NCI-H1092 (cell line): ENCODE results near the gene ZNF117.
"Not testable (repeated sequence)": the region's sequence is repeated elsewhere in the genome, so short reads cannot be mapped to it uniquely, and the experiment has no call there.

Experiments used
- DNase-seq: peaks from one replicate; lab custom pipeline; 2025; lab: John Stamatoyannopoulos, UW

ZNF117 gene

DNA sequence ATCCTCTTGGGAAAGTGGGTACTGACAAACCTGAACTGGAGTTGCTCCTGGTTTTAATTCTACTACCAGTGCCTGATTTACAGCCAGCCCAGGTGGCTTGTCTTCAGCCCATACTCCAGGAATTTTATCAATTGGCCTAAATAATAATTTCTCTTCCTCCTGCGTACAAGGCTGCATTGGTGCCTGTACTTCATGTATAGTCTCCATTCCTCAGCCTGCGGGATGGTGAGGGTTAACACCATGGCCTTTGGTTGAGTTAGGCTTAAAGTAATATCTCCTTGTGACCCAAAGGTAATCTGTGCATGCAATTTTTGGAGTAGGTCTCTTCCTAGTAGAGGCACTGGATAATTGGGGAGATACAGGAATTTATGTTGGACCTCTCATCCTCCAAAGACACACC is 5.5 kb upstream of the ZNF117 start:
- DNase-seq: no peak

DNA sequence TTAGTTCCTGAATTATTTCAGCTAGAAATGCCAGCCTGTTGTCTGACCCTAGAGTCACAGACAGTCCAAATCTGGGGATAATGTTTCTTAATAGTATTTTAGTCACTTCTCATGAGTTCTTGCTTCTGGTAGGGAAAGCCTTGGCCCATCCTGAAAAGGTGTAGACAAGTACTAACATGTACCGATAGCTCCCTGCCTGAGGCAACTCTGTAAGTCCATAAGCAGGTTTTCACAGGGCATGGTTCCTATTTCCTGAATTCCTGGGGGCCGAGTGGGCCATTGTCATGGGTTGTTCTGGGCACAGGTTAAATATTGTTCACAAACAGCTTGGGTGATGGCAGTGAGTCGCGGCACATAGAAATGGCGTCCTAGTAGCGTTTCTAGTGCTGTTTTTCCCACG is 3.1 kb upstream of the ZNF117 start:
- DNase-seq: no peak

DNA sequence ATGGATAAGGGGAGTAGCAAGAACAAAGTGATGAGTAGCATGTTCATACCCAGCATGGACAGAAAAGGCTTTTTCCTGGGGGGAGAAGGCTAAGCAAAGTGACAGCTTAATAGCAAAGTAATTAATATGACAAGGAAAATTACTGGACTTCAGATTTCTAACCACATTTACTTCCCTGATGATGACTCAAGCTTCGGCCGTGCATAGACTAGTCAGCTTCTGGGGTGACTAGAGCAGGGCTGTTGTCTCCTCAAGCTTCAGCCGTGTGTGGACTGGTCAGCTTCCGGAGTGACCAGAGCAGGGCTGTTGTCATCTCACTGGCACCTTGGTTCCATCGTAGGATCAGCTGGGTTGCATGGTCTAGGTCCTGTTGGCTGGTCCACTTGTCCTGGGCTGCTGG is 2.1 kb upstream of the ZNF117 start:
- no peak for DNase-seq

DNA sequence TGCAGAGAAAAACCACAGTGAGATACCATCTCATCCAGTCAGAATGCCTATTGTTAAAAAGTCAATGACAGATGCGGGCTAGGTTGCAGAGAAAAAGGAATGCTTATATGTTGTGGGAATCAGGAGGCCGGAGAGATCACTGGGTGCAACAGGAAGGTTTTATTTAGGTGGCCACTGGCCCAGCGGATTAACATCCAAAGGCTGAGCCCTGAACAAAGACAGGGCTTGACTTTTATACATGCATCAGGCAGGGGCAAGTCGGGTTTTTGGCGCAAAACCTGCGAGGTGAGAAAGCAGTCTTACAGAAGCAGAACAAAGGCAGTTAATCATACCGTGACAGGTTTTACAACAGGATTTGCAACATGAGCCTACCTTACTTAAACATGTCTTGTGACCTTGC is 620 bp downstream of the ZNF117 start:
- DNase-seq: no peak

DNA sequence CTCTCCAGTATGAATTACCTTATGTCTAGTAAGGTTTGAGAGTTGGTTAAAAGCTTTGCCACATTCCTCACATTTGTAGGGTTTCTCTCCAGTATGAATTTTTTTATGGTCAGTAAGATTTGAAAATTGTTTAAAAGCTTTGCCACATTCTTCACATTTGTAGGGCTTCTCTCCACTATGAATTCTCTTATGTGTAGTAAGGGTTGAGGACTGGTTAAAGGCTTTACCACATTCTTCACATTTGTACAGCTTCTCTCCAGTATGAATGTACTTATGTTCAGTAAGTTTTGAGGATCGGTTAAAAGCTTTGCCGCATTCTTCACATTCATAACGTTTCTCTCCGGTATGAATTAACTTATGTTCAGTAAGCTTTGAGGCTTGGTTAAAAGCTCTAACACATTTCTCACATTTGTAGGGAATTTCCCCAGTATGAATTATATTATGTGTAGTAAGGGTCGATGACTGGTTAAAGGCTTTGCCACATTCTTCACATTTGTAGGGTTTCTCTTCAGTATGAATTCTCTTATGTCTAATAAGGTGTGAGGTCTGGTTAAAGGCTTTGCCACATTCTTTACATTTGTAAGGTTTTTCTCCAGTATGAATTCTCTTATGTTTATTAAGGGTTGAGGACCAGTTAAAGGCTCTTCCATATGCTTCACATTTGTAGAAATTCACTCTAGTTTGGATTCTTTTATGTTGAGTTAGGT is 12.2 kb downstream of the ZNF117 start:
- no peak for DNase-seq

DNA sequence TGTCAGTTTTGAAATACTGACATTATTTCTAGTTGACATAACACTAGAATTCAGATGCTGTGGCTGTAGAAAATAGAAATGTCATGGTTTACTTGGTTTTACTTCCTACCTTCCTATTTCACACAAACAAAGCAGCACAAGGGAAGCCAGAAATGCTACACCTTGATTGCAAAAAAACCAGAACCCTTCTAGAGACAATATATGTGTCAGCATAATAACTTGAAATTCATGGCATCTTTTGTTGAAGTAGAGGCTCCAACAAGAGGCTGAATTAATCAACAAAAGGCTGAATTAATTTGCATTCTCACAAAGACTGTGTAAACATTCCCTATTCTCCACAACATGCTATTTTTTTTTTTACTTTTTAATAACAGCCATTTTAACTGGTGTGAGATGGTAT is 25.2 kb downstream of the ZNF117 start:
- DNase-seq: no peak

DNA sequence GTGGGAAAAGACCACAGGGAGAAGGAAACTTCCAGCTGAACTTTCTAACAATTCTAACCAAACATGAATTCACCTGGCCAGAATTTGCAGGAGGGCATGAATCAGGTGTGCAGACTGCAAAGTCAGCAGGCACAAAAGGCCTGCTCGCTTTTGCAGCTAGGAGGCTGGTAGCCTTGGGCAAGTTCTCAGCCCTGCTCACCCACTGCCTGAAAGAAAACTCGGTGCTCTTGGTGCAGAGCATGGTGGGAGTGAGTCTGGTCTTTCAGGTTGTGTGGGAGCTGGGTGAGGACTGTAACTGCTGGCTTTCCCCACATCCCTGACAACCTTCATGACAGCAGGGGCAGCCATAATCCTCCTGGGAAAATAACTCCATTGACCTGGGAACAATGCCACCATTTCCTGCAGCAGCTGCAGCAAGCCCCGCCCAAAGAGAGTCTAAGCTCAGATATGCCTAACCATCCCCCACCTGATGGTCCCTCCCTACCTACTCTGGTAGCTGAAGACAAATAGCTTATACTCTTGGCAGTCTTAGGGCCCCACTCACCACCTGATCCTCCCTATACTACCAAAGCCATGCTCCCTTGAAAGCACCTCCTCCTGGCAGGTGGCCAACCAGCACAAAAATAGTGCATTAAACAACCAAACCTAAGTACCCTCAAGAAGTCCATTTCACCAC is 31.6 kb downstream of the ZNF117 start:
- no peak for DNase-seq

DNA sequence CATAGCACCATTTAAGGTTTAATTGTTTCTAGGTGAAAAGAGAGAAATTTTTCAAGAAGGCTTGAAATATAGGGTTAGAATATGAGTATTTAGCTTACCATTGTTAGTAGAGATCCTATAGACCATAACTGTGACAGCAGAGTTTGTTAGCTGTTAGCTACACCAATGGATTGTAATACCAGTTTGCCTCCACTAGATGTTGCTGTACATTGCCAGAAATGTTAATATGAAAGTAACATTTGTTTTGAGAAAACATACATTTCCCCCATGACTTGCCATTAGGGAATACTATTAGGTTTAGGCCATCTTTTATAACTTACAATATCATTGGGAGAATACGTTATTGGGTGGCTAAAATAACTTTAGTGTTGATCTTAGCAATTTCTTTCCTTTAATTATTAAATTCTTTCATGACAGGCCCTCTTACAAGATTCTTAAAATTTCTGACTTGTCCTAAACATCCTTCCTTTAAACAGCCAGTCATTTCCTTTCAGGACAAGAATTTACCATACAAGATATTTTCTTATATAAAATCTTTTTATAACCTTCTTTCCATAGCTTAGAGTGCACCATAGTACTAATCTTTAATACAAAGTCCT is 39.5 kb downstream of the ZNF117 start:
- DNase-seq: peak; percentile 35

DNA sequence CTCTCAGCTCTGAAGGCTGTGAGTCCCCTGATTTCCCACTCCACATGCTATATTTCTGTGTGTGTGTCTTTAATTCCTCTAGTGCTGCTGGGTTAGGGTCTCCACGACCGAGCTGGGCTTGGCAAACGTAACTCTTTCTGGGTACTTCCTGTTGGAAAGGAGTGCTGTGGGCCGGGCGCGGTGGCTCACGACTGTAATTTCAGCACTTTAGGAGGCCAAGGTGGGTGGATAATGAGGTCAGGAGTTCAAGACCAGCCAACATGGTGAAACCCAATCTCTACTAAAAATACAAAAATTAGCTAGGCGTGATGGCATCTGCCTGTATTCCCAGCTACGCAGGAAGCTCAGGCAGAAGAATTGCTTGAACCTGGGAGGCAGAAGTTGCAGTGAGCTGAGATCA is 40.2 kb downstream of the ZNF117 start:
- not testable (repeated sequence) for DNase-seq

DNA sequence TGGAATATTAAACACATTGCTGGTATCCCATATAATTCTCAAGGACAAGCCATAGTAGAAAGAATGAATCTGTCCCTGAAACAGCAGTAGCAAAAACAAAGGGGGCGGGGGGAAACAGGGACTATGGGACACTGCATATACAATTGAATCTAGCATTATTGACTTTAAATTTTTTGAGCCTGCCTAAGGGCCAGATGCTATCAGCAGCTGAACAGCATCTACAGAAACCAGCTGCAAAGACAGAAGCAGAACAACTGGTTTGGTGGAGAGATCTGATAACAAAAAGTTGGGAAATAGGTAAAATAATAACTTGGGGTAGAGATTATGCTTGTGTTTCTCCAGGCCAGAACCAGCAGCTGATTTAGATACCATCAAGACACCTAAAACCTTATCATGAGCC is 42.1 kb downstream of the ZNF117 start:
- not testable (repeated sequence) for DNase-seq

DNA sequence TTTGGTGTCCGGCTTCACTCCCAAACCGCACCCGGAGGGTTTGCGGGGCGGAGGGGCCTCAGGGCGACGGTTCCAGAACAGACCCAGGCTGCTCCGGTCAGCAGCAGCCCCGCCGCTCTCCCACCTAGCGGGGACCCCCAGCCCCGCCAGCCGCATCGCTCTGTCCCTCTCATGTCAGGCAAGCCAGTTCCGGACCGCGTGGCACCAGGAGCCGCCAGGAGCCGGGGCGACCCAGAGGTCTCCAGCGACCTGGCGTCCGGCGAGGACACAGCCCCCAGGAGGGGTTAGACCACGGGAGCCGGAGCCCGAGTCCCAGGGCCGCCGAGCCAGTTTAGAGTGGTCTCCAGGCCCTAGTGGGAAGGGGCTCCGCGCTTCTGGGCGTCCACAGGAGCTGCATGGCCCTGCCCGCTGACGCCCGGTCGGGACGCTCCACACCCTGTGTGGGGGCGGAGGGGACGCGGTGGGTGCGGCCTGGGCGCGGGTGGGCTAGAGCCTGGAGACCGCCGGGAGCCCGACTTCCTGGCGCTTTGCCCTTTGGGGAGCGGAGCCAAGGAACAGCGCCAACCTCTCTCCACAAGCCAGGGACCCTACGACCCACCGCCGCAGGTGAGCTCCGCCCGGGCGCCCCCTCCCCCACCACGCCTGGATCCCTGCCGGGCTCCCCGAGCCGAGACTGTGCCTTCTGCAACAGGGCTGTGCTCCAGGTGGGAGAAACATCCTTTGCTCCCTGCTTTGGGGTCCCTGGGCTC is 43.4 kb downstream of the ZNF117 start:
- no peak for DNase-seq

DNA sequence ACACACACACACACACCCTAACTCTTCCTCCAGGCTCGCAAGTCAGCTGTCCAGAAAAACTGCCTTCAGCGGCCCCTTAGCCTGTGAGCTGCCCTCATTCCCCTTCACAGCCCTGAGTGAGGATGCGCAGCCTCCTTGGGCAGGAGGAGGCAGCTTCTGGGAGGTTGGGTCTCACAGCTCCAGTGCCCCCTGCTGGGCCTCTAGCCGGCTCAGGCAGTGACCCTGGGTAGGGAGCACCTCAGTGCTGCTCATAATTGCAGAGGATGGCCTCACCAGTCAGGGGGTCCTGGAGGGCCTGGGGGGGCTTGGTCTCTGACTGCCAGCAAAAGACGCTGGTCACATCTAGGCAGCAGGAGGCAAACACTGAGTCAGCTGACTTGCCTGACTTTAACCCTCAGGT is 44.1 kb downstream of the ZNF117 start:
- peak; percentile 36 for DNase-seq

DNA sequence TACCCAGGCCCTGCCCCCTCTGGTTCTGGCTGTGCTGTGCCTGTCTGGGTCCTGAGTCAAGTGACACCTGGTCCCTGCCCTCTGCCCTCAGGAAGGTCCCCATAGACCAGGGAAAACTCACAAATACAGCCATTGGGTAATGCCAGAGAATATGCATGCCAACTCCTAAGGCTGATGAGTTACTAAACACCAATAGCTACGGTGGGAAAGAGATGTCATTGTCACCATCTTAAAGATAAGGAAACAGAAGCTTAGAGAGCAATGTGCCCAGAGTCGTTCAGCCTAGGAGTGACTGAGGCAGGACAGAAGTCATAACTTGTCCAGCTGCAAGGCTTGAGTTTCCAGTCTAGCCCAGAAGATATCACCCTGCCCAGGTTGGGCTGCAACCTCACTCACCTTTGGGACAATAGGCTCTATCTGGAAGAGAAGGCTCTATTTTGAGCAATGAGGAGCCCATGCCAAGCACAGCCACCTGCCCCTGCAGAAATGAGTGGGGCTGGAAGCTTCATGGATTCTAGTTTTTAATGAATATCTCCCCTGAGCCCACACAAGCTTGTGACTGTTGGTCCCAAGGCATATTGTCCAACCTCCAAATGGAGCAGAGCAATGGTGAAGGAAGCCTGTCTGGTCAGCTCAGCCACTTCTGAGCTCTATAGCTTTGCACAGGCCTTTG is 45.2 kb downstream of the ZNF117 start:
- DNase-seq: no peak

DNA sequence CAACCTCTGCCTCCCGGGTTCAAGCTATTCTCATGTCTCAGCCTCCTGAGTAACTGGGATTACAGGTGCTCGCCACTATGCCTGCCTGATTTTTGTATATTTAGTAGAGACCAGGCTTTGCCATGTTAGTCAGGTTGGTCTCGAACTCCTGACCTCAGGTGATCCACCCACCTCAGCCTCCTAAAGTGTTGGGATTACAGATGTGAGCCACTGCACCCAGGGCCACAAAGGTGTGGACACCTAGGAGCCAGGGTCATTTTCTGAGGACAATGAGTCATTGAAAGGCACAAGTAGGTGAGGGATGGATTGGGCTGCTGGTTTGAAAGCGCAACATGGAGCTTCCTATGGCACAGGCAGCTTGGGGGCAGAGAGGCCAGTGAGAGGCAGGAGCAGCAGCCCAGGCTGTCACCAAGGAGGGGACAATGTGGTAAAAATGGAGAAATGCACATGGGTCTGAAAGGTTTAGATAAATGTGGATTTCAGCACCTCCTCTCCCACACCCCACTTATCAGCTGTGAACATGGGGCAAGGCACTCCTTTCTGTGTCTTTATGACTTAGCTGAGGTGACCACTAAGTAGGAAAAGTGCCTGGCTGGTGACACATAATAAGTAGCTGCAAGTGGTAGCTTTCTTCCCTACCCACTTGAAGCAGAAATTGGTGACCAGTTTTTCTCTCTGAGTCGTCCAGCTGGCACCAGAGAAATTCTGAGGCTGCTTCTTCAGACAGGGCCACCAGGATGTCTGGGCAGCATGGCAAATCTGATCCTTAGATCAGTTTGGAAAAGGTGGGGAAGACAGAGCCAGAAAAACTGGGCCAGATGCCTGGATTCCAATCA is 46.0 kb downstream of the ZNF117 start:
- not testable (repeated sequence) for DNase-seq

DNA sequence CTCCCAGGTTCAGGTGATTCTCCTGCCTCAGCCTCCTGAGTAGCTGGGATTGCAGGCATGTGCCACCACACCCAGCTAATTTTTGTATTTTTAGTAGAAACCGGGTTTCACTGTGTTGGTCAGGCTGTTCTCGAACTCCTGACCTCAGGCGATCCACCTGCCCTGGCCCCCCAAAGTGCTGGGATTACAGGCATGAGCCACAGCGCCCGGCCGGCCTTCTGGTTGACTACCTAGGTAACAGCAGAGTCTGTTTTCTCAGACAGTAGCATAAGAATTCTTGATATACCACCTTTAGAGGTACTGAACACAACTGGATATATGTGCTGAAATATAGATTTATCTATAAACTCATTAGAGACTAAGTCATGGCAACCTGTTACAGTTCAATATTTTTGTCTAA is 50.8 kb downstream of the ZNF117 start:
- not testable (repeated sequence) for DNase-seq

DNA sequence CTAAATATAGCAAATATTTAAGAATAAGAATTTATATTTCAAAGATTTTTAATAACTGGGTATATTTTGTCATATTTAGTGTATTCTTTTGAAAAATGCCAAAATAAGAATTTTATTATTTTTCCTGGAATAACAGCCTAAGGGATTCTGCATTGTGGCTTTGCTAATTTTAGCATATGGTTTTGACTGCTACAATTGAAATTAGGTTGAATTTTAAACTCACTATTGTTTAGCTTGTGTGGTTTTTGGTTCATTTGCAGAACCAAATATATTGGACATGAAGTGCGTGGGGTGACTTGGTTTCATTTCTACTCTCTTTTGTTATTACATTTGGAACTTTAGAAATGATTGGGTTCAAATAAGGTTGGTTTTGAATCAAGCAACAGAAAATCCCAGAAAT is 52.3 kb downstream of the ZNF117 start:
- no peak for DNase-seq

DNA sequence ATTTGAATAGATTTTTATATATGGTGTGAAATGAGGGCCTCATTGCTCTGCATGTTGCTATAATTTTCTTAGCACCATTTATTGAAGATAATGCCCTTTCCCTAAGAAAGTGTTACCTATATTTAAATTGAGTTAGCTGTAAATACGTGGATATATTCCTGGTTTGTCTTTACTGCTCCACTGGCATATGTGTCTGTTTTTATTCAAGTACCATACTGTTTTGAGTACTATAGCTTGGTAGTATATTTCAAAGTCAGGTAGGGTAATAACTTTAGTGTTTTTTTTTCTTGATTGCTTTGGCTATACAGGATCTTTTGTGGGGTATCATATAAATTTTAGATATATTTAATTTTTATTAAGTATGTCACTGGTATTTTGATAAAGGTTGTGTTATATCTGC is 56.4 kb downstream of the ZNF117 start:
- DNase-seq: no peak

DNA sequence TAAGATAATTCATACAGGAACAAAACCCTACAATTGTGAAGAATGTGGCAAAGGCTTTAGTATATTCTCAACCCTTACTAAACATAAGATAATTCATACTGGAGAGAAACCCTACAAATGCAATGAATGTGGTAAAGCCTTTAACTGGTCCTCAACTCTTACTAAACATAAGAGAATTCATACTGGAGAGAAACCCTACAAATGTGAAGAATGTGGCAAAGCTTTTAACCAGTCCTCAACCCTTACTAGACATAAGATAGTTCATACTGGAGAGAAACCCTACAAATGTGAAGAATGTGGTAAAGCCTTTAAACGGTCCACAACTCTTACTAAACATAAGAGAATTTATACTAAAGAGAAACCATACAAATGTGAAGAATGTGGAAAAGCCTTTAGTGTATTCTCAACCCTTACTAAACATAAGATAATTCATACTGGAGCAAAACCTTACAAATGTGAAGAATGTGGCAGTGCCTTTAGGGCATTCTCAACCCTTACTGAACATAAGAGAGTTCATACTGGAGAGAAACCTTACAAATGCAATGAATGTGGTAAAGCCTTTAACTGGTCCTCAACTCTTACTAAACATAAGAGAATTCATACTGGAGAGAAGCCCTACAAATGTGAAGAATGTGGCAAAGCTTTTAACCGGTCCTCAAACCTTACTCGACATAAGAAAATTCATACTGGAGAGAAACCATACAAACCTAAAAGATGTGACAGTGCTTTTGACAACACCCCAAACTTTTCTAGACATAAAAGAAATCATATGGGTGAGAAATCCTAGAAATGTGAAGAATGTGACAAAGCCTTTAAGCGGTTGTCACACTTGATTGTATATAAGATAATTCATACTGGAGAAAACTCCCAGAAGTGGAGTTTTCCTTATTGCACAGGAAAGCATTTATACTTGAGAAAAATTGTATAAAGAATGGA is 62.3 kb downstream of the ZNF117 start:
- not testable (repeated sequence) for DNase-seq
